ENCODE results near the gene SDR42E1. TPM values are rescaled to one million over a fixed set of nuclear protein-coding genes. Genes with fewer than 3 reads are reported as not detected.

Gene SDR42E1
- total and polyA plus RNA-seq, 2 of the 8 experiments (the other 6 are each of a cell fraction or from before 2014, with no cell fraction given) = 0.03 TPM; not detected in 1

DNA sequence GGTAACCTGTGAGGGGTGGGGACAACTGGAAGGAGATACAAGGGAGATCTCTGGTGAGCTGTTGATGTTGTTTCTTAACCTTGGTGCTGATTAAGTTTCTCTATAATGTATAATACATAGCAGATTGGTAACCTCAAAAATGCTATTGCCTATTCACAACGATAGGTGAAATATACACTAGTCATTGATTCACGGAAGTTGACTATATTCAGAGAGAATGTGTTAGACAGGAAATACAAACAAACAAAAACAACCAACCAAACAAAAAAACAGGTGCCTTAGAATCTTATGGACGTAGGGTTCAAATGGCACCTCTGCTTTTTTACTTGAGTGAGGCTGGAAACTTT lies 45.3 kb upstream of the SDR42E1 start (continued):
- no peak for TF ChIP-seq KDM5A (IDR thresholded peaks at IDR 0.05; ENCODE audit: low read length)
- no peak for TF ChIP-seq PHF8 (conservative IDR thresholded peaks at IDR 0.05; ENCODE audit: low read depth, low read length)
- TF ChIP-seq GTF2F1 (IDR thresholded peaks at IDR 0.05; ENCODE audit: borderline replicate concordance, low read depth, low read length) = no peak
- TF ChIP-seq JUN (IDR thresholded peaks at IDR 0.05; ENCODE audit: low read depth, low read length) = no peak

All from H1 (cell line).